GM12878 (cell line): ENCODE data around the gene PRF1. TPM values are rescaled to one million over a fixed set of nuclear protein-coding genes. Genes with fewer than 3 reads are reported as not detected.

ENCODE experiments used
- ATAC-seq: fragments of 200-7000 bp; cut with Tn5 transposase; 3 replicates; pipeline ENCODE4 v1.9.1; 2020; ENCODE audit warnings: mild to moderate bottlenecking, moderate library complexity
- BruUV-seq: library from RNA; stranded (reverse); fragments of 400-500 nt; replicated peaks from 2 replicates; lab custom pipeline; 2021; lab: Mats Ljungman, UMichigan
- CTCF ChIA-PET: fragments of 300-600 bp; sonication (Branson Sonifier 250); formaldehyde crosslinking; extraction: SDS; loops from one replicate; lab custom pipeline; 2021; ENCODE audit warnings: inconsistent platforms; lab: Yijun Ruan, JAX
- POLR2A ChIA-PET: fragments of 350-600 bp; formaldehyde crosslinking; extraction: SDS; loops from one replicate; lab custom pipeline; 2021; ENCODE audit warnings: inconsistent platforms; lab: Charles Lee
- RAD21 ChIA-PET: fragments of 300-600 bp; sonication (Branson Sonifier 250); formaldehyde crosslinking; loops from one replicate; lab custom pipeline; 2023; ENCODE audit warnings: antibody characterized with exemption; ENCODE audit not compliant: unreplicated experiment; lab: Charles Lee
- SMC1A ChIA-PET: fragments of 300-600 bp; sonication (Branson Sonifier 250); formaldehyde crosslinking; loops from one replicate; lab custom pipeline; 2023; ENCODE audit not compliant: unreplicated experiment, uncharacterized antibody; lab: Charles Lee
- DNase-seq: peaks from one replicate; pipeline ENCODE4 v3.0.0-alpha.2; 2011; ENCODE audit warnings: low read depth, low spot score
- FAIRE-seq: peaks from 3 replicates; lab custom pipeline; 2011; peaks lifted over from hg19 to GRCh38; lab: Jason Lieb, UNC
- H2AFZ ChIP-seq: 2 replicates; pipeline ENCODE4 v1.6.0; 2011; ENCODE audit warnings: low read depth, low read length, control low read depth; ENCODE audit not compliant: control insufficient read depth
- H3K27ac ChIP-seq: 2 replicates; pipeline ENCODE4 v1.5.1; 2011; ENCODE audit warnings: control low read depth; ENCODE audit not compliant: control insufficient read depth, insufficient read depth
- H3K27me3 ChIP-seq, 2 experiments: replicated peaks in 1 of 2; 2 replicates each; pipeline versions ENCODE4 v1.6.0 to v1.6.1; 2011; ENCODE audit warnings: low read length in 1 of 2; ENCODE audit not compliant: control insufficient read depth in 2 of 2, insufficient read depth in 2 of 2
- H3K36me3 ChIP-seq, 2 experiments: 2 replicates each; pipeline ENCODE4 v1.5.1; 2011; ENCODE audit warnings: low read length in 1 of 2; ENCODE audit not compliant: control insufficient read depth in 2 of 2, insufficient read depth in 2 of 2
- H3K4me1 ChIP-seq: 2 replicates; pipeline ENCODE4 v1.6.1; 2011; ENCODE audit warnings: mild to moderate bottlenecking, low read length, moderate library complexity, mixed read lengths; ENCODE audit not compliant: control insufficient read depth, insufficient read depth
- H3K4me2 ChIP-seq: 2 replicates; pipeline ENCODE4 v1.6.0; 2011; ENCODE audit warnings: control low read depth; ENCODE audit not compliant: control insufficient read depth, insufficient read depth
- H3K4me3 ChIP-seq: fragments of 200-600 bp; sonication (generic); 2 replicates; pipeline ENCODE4 v1.5.1; 2016
- H3K79me2 ChIP-seq: 2 replicates; pipeline ENCODE4 v1.6.0; 2011; ENCODE audit warnings: low read length; ENCODE audit not compliant: control insufficient read depth, insufficient read depth
- H3K9ac ChIP-seq: 2 replicates; pipeline ENCODE4 v1.8.0; 2011; ENCODE audit warnings: low read length, control low read depth, mixed read lengths; ENCODE audit not compliant: control insufficient read depth, insufficient read depth
- H3K9me3 ChIP-seq: replicated peaks from 3 replicates; pipeline ENCODE4 v1.5.1; 2011; ENCODE audit warnings: mild to moderate bottlenecking, low read length; ENCODE audit not compliant: control insufficient read depth, insufficient read depth
- H4K20me1 ChIP-seq: 2 replicates; pipeline ENCODE4 v1.6.0; 2011; ENCODE audit not compliant: control insufficient read depth, insufficient read depth
- BCL3 ChIP-seq: IDR thresholded peaks from 2 replicates; pipeline ENCODE4 v1.6.1; 2011; ENCODE audit warnings: borderline replicate concordance, low read depth, mild to moderate bottlenecking, moderate library complexity, low read length; ENCODE audit not compliant: insufficient read depth, poor library complexity, severe bottlenecking
- CHD2 ChIP-seq: IDR thresholded peaks from 2 replicates; pipeline ENCODE4 v1.6.1; 2011; ENCODE audit warnings: low read depth, low read length, improper control_type of control experiment, borderline replicate concordance
- ZBTB11 ChIP-seq: fragments of 450-650 bp; formaldehyde crosslinking; IDR thresholded peaks from 2 replicates; pipeline ENCODE4 v1.5.0; 2022; ENCODE audit warnings: mild to moderate bottlenecking, missing genetic modification characterization
- WGBS: methylation state at CpG from one replicate; pipeline ENCODE4 v1.1.6; 2016; ENCODE audit warnings: low lambda C conversion rate; ENCODE audit not compliant: insufficient replicate concordance, insufficient coverage; ENCODE audit errors: missing lambda C conversion rate; 5-methylcytosine and 5-hydroxymethylcytosine counted together
- in situ Hi-C: fragments of 300-500 bp; cut with MboI; formaldehyde crosslinking; loops from 9 replicates; pipeline ENCODE4 v1.14.3; 2018; ENCODE audit warnings: mixed read lengths
- intact Hi-C: fragments of 100-400 bp; cut with micrococcal nuclease; formaldehyde crosslinking; loops from one replicate; pipeline ENCODE4 v1.14.2; 2022; ENCODE audit not compliant: unreplicated experiment
- polyA plus RNA-seq, 11 experiments: library from polyadenylated mRNA; depleted of rRNA in 4 of 11; unstranded in 6 of 11; stranded (reverse) in 5 of 11; fragments of >200 nt; fragmentation: Nextera tagmentation in 4 of 11; fragmentation: Illumina TruSeq in 1 of 11; extraction: Ambion mirVana in 4 of 11; extraction: Trizol in 1 of 11; gene quantifications; 1 replicate in 1 of 11; 2 replicates in 10 of 11; pipeline versions ENCODE4 v1.2.1 to v1.2.3, GENCODE V29; 2011 to 2016; ENCODE audit warnings: inconsistent platforms in 2 of 11, missing spikeins in 2 of 11, low read depth in 1 of 11
- total RNA-seq, 4 experiments: library from RNA; depleted of rRNA in 3 of 4; stranded (reverse); fragments of >200 nt in 3 of 4; fragmentation: Illumina TruSeq in 1 of 4; extraction: Trizol in 1 of 4; gene quantifications; 2 replicates each; pipeline versions ENCODE4 v1.2.1 to v1.2.3, GENCODE V29; 2013 to 2021

Gene PRF1
- total and polyA plus RNA-seq, 10 of the 15 experiments (the other 5 are each of a cell fraction or from before 2014, with no cell fraction given): 0.84 to 15.7 (median 1.3) TPM

- no peak overlapping the region for H3K27ac ChIP-seq
- no peak for TF ChIP-seq ZBTB11 (CRISPR knock-in tag)
- peak; percentile 32 for TF ChIP-seq BCL3
- TF ChIP-seq CHD2: no peak
- no peak overlapping the region for H2AFZ ChIP-seq
- no peaks in the 10 kb centered on the region for H3K9me3 ChIP-seq
- in situ Hi-C loops (no loop called here), intact Hi-C loops (no loop called here)
- 51% methylated on average over 7 of the region's 7 CpGs for WGBS
- BruUV-seq: no TSS peak
- FAIRE-seq: no peak
- ChIA-PET CTCF (interaction anchor here (0.6 kb wide), 1 partner anchor 10 kb away, joined by 3 read pairs; no protein-coding TSS in a partner anchor), SMC1A (no interaction called here), POLR2A (no interaction called here), RAD21 (no interaction called here)
- no peak overlapping the region for H3K4me3 ChIP-seq
- DNase-seq: no peak
- H3K9ac ChIP-seq: no peak overlapping the region
- H4K20me1 ChIP-seq: no peaks in the 10 kb centered on the region
- no peak for ATAC-seq
- no peaks in the 10 kb centered on the region for H3K27me3 ChIP-seq
- H3K79me2 ChIP-seq: no peaks in the 10 kb centered on the region
- no peak overlapping the region for H3K4me2 ChIP-seq
- H3K4me1 ChIP-seq: no peaks in the 10 kb centered on the region
- H3K36me3 ChIP-seq: no peaks in the 10 kb centered on the region
Observed at GRCh38 chr10:70603449-70603801, 884 bp upstream of the PRF1 start.
